ENCODE data around the gene IL3.

IL3 gene, protein sequence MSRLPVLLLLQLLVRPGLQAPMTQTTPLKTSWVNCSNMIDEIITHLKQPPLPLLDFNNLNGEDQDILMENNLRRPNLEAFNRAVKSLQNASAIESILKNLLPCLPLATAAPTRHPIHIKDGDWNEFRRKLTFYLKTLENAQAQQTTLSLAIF

DNA sequence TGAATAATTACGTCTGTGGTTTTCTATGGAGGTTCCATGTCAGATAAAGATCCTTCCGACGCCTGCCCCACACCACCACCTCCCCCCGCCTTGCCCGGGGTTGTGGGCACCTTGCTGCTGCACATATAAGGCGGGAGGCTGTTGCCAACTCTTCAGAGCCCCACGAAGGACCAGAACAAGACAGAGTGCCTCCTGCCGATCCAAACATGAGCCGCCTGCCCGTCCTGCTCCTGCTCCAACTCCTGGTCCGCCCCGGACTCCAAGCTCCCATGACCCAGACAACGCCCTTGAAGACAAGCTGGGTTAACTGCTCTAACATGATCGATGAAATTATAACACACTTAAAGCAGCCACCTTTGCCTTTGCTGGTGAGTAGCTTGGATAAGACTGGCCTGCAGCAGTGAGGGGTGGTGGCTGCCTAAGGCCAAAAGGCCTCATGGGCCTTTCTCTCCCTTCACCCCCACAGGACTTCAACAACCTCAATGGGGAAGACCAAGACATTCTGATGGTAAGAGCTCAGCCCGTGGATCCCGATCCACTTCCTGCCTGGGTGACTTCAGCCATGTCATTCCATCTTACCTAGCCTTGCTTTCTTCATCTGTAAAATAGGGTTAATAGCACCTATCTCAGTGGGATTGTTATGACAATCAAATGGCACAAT, at the start of gene IL3:
Gene IL3, plus strand, starts transcription at position 155 of the 661 bp plus-strand sequence. Its CDS starts 52 bp downstream, at position 207.
- DNase-seq (ENCODE audit: low spot score): no peak

DNA sequence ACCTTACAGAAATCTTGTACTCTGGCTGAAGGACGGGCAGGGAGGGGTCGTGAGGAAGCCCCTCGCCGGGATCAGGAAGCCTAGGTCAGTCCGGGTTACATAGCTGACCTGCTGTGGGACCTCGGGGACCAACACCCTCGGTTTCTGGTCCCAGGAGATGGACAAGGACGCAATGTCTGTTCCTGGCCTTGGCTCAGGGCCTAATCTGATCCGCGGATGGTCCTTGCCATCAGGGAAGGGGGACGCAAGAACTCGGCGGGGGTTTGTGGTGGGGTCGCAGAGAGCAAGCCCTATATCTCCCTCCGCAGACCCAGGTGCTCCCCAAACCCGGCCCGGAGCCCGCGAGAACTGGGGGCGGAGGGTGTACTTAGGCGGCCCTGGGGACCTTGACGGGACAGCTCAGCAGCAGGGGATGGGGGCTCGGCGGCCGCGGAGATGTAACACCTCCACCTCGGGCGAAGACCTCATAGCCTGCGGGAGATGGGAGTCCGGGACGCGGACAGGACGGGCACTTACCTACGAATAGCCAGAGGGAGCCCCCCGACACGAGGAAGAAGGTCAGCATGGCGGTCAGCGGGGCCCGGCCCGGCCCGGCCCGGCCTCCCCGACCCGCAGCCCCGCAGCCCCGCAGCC, 49.4 kb upstream of the IL3 start:
- DNase-seq (ENCODE audit: low spot score): no peak

DNA sequence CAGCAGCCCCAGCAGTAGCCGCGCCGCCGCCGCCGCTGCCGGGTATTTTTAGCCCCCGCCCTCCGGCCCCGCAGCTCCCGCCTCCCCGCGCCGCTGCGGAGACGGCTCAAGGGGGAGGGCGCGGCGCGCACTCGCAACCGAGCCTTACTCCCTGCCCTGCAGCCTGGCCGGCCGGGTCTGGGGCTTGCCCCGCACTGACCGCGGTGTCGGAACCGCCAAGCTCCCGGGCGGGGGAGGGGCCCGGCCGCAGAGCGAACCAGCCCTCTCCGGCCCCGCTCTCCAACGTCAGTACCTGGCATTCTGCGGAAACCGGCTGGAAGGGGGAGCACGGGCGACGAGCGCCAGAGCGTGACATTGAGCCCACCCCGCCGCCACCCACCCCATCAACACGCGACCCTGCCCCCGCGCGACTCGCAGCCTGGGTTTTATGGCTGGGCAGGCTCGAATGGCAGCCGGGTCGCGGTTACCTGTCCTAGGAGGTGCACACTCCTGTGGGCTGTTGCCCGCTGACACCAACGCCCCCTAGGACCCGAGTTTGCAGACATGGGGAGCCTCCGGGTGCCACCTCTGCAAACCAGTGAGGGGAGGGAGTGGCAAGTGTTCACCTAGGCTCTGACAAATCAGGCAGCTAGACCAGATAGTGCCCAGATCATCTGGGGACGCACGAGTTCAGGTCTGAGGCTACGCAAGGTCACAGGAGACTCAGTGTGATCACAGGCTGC, 48.7 kb upstream of the IL3 start, which contains the start of gene ACSL6:
Gene ACSL6, minus strand, starts transcription at position 37 of the 722 bp plus-strand sequence. CDS start 105 bp downstream, outside the sequence.
- DNase-seq (ENCODE audit: low spot score): no peak

DNA sequence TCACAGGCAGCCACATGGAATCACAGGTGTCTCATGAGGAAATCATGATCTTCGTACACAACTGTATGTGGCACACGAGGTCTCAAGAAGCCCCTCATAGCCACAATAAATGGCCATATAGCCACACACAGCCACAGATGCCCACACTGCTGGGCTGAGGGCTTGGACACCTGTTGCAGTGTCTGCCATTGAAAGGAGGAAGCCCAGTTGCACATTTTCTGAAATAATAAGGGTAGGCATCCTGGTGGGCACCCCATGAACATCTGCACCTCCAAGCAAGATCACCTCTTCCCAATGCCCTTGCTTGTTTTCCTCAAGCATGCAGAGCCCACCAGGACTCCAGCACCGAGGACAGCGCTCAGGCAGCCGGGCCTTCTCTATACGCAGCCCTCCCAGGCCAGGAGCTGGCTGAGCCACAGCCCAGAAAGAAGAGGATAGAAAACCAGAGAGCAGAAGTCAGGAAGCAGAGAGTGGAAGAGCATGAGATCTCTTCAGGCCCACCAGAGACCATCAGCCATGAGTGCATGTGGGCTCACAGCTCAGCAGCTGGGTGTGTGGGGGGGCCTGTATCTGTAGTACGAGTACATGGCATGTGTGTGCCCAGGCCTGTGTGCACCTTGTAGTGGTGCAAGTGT, 48.0 kb upstream of the IL3 start:
- DNase-seq (ENCODE audit: low spot score): peak; percentile 23

DNA sequence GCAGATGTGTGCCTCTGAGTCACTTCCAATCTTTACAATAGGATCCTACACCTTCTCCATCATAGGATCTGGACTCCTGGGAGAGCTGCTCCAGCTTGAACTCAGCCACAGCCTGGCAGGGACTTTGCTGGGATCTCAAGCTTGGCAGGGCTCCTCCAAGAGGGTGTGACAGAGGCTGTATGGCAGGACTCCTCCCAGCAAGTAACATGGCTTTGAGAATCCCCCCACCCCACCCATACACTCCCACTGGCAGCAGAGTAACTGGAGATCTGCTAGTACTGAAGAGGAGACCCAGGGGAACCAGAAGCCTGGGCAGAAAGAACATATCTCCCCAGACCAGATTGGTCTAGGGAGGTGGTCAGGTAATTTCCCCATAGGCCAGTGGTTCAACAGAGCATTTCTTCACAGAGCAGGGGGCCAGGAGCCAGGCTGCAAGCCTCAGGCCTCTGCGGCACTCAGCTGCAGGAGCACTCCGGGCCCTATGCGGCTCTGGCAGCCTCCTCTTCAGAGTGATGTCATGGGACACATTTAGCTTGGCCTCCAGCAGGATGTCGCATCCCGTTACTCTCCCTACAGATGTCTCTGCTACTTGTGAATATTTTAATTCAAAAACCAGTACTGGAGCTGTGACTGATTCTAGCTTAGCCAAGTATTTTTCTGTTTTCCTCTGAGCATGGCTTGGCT, 47.3 kb upstream of the IL3 start:
- no peak for DNase-seq (ENCODE audit: low spot score)

DNA sequence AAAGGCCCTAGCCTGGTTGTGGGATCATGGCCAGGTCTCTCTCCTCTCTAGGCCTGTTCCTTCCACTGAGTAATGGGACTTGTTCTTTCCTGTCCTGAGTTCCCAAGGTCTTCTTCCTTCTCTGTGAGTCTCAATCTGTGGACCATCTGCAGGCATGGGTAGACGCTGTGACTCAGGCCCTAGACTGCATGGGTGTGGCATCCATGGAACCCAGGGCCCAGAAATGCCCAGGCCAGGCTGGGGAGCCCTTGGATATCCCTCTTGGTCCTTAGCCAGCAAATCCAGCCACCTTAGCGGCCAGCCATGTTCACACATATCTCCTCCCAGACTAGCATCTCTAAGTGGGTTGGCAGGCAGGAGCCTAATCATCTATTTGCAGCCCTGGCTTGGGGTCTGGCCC, 46.7 kb upstream of the IL3 start:
- DNase-seq (ENCODE audit: low spot score): no peak

DNA sequence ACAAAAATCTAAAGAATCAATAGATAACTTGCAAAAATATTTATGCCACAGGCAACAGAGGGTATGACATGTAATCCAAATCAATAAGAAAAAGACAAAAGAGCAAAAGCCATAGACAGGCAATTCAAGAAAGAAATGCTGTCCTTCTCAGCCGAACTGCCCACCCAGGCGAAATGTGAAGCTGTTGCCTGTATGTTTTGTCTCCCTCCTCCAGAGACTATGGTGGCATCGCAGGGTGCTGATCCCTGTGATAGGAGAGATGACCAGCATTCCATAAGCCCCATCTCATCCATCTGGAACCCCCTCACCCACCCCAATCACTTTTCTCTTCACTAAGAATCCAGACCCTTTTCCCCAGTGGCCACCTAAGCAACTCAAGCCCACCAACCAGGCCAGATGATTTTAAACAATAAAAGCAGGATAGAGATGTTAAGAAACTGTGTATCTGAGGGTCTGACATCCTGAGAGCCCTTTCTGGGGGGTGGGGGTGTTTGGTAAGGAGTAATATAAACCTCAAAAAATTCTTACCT, 43.7 kb upstream of the IL3 start:
- no peak for DNase-seq (ENCODE audit: low spot score)

DNA sequence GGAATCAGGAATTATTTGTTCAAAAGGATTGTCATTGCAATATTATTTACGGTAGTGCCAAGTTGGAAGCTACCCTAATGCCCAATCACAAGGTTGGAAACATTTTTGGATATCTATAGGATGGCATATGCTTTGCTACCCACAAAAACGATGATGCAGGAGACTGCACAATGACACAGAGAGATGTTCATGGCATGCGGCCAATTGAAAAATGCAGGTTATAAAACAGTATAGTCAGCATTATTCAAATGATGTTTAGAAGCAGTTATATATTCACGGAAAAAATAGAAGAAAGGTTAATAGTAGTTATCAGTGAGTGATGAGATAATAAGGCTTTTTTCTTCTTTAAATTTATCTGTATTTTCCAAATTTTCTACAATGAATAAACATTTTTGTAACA, 43.1 kb upstream of the IL3 start:
- DNase-seq (ENCODE audit: low spot score): no peak

DNA sequence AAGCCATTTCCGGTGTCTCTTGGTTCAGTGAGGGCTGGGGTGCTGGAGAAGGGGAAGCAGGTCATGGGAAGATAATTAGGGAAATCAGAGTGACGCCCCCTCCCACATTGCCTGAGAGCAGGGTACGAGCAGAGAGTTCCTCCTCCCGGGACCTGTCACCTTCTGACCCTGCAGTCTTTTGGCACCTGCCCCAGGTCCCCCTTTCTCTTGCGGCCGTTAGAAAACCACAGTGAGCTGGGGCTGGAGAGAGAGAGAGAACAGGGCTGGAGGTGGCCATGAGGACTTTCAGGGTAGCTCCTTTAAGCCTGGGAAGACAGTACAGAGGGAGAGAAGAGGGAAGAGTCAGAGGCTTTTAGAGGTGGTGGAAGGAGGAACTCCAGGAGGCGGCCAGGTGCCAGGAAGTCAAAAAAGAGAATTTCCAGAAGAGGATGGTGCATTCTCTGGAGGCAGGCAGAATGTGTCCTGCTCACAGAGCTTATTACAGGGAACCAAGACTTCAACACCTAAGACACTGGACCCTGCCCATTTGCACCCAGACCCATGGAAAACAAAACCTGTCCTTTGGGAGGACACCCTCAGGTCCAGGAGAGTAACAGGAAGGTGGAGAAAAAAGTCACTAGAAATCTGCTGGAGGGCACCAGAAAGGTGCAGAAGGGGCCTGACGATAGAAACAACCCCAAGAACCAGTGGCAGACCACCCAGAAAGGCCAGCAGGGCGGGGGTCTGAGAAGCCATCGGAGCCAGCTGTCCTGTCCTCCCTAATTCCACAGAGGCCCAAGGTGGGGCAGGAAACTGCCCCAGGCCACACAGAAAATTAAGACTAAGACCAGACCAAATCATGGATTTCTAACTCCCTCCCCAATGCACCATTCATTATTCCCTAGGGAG, 42.5 kb upstream of the IL3 start:
- no peak for DNase-seq (ENCODE audit: low spot score)

DNA sequence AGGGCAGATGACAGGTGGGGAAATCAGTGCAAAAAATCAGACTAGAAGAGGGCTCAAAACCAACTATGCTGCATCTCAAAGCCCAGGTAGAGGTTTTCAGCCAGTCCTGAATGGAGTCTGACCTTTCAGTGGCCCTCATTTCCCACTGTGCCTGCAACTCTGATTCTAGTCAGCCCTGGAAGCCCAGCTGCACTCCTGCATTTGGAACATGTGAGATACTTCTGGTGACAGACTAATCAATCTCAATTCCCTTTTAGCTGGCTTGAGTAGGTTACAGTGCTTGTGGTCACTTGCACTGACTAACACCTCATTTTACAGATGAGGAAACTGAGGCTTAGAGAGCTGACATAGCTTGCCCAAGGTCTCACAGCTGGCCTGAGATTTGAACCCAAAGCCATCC, 41.1 kb upstream of the IL3 start:
- DNase-seq (ENCODE audit: low spot score): no peak

DNA sequence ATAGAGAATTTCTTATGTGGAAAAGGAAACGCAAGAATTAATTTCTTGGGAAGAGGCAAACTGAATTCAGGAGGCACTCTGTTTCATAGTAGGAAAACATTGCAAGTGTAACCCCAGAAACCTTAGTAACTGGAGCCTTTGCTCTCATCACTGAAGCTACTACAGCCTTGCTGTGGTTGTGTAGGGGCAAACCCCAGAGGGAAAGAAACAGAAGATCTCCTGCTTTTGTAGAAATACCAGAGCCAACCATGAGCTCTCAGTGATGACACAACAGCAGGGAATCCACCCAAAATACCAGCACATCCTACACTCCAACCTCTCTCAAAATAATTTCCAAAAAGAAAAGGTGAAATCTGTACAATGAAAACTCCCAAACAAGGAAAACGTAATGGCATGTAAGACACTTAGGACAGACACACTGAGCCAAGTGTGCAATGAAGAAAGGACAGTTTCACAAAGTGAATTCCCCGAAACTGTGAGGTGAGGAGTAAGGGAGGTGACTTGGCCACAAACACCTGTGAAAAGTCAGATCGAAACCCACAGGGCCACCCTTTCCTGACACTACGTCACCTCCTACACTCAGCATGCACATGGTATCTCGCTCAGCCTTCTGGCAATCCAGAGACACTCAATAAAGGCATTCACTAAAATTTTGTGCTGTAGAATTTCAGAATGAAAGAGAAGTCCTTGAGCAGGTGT, 40.4 kb upstream of the IL3 start:
- DNase-seq (ENCODE audit: low spot score): no peak

DNA sequence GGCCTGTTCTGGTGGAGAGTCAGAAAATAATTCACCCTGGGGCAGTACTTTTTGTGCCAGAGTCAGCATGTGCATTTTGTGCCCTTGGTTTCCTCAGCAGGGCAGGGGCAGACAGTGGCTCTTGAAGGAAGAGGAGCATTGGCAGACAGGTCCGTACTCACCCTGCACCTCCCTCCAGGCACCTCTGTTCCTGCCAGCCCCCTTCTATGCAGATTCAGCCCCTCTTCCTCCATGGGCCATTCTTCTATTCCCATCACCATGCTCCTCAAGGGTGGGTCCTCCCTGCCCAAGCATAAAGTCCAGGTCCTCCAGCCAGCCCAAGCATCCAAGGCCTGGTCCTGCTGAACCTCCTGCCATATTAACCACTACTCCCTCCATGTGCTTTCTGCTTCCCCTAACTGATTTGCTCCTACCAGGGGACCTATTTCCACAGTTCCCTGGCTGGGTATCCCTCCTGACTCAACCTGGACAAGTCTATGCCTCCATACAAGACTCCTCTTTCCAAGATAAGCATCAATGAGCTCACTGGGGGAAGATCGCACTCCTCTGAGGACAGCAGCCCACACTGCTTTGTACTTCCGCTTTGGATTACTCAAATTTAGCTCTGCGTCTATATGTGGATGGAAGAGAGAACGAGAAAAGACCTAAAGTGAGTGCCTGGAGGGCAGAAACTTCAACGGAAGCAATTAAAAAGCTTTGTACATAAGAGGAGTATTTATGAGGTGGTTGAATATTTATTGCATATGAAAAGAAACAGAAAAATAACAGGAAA, 39.7 kb upstream of the IL3 start:
- peak; percentile 33 for DNase-seq (ENCODE audit: low spot score)

DNA sequence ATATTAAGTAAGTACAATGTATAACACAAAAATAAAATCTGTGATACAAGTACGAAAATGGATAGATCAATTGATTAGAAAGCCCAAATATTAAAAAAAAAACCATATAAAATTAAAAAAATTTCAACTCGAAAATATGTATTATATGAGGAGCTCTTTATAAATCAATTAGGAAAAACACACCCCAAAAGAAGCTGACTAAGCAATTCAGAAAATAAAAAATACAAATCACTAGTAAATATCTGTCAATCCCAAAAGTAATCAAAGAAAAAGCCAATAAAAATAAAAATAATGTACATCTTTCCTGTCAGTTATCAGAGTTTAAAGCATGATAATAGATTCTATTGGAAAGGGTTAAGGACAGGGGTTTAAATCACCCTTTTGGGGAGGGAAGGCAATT, 38.8 kb upstream of the IL3 start:
- DNase-seq (ENCODE audit: low spot score): no peak

DNA sequence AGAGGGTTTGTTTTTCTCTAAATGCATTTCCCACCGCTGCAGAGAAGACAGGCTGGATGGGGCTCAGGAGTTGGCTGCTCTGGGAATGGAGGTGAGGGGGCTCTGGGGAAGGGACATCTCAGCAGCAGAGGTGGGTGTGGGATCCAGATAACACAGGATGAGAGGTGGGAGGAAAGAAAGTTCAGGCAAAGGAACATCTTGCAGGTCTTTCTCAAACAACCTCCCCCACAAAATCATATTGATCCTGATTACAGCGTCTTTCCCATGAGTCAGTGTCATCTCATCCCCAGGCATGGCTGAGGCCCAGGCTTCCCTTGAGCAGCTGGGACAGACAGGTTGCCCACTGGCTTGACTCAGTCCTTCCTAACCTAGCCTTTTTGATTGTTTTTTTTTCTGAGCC, 37.7 kb upstream of the IL3 start:
- no peak for DNase-seq (ENCODE audit: low spot score)

DNA sequence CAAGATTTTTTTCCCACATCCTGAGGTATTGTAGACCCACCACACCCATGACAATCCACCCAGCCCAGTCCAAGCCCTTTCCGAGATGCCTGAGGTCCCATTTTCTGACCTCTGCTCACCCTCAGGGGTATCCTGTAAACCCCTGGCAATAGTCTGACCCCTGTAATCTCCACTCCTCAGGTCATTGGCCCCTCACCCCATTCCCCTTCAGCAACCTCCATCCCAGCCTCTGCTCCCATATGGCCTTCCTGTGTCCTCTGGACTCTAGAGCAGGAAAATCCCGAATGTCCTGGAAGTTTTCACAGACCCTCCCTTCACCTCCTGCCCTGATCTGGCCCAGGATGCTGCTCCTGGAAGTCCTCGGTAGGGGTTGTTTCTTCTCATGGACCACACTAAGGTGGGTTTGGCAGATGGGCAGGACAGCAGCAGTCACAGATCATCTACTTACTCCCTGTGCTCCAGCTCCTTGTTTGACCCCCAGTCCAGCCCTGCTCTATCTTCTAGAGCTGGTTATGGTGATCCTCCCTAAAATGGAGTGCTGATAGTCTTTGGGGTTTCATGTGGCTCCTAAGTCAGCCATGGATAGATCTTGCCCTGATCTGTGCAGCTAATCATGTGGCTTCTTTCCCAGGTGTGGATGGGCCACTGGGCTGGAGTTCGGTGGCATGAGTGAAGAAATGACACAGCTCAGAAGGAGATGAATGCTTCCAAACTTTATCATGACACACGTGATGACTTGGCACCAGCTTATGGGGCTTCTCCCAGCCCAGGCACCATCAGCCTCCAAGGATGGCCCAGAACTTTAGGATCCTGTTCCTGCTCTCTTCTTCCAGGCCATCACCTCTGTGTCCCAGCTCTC, 37.0 kb upstream of the IL3 start:
- no peak for DNase-seq (ENCODE audit: low spot score)

DNA sequence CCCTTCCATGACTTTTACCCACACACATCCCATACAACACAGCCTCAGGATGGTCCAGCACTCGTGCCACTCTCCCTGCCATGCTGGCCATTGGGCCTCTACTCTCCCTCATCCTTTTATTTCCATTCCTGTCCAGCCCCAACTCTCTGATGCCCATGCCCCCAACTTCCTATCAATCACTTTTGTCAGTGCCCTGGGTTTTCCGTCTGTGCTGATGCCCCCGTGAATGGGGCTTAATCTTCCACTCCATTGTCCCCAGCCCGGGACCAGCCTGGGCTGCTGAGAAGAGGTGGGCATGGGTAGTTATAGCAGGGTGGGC, 36.4 kb upstream of the IL3 start:
- DNase-seq (ENCODE audit: low spot score): no peak

DNA sequence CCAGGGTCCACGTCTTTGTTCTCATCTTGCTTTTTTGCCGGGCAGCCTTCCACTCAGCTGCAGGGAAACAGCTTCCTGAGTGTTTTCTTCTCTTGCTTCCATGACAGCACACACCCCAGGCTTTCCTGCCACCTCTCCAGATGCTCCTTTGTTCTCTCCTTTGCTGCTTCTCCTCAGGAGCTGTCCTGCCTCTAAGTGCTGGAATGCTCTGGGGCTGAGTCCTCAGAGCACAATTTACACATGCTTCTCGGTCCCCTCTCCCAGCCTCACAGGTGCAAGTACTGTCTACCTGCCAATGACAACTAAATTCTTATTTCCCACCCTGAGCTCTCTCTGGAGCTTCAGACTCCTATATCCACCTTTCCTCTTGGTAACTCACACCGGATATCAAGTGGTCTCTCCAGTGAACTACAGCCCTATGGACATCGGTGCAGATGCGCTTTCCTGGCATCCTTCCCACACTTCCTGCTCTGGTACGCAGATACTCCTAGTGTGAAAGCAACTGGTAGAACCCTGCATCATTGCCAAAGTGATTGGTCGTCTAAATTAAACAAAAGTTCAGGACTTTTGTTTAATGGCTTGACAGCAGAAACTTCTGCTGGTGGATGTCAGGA, 35.6 kb upstream of the IL3 start:
- no peak for DNase-seq (ENCODE audit: low spot score)

DNA sequence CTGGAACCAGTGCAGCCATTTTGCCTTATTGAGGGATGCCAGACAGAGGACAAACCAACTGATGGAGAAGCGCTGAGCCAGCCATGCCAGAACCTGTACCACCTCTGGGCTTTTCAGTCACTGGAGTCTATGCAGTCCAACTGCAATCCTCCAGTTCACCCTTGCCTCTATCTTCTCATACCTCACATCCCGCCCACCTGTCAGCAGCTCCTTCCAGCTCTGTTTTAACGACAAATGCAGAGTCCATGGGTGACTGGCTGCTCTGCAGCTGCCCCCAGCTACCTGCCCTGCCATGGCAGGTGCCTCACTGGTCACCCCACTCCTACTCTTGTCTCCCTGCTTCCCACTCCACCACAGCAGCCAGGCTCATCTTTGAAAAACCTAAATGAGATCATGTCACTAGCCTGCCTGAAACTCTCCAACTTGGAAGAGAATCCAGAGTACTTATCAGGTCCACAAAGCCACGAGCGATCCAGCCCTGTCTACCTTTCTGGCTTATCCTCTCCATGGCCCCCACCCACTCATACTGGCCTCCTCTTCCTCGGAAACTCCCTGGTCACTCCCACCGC, 35.0 kb upstream of the IL3 start:
- no peak for DNase-seq (ENCODE audit: low spot score)

Measured in COLO829 (cell line).